Activated CD8-positive, alpha-beta memory T cell treated with anti-CD3 and anti-CD28 coated beads, Interleukin-2, amount 10 ng/mL, durations not matched to agents 7 days and 5 days (primary cell): ENCODE measurements around the gene RAB3IL1. TPM values are rescaled to one million over a fixed set of nuclear protein-coding genes. Genes with fewer than 3 reads are reported as not detected.
"Not testable (repeated sequence)": the region's sequence is repeated elsewhere in the genome, so short reads cannot be mapped to it uniquely, and the experiment has no call there.

Experiments used
- ATAC-seq: fragments of 150-1000 bp; cut with Tn5 transposase; one replicate; pipeline ENCODE4 v1.10.0; 2021; ENCODE audit warnings: moderate library complexity
- CTCF ChIA-PET: fragments of 350-600 bp; sonication (Branson Sonifier 250); formaldehyde crosslinking; loops from one replicate; lab custom pipeline; 2021; ENCODE audit warnings: antibody characterized with exemption; lab: Charles Lee
- DNase-seq: peaks from one replicate; pipeline ENCODE4 v3.0.0-alpha.2; 2020
- H3K27ac Mint-ChIP-seq: one replicate; pipeline ENCODE4 v1.8.0; 2021; ENCODE audit warnings: mild to moderate bottlenecking, mixed read lengths
- H3K27me3 Mint-ChIP-seq: one replicate; pipeline ENCODE4 v1.8.0; 2021; ENCODE audit warnings: mixed read lengths
- H3K36me3 Mint-ChIP-seq: one replicate; pipeline ENCODE4 v1.8.0; 2021; ENCODE audit warnings: mild to moderate bottlenecking, mixed read lengths
- H3K4me1 Mint-ChIP-seq: one replicate; pipeline ENCODE4 v1.8.0; 2021; ENCODE audit warnings: mixed read lengths
- H3K4me3 Mint-ChIP-seq: one replicate; pipeline ENCODE4 v1.8.0; 2021; ENCODE audit warnings: mild to moderate bottlenecking, moderate library complexity, mixed read lengths
- H3K9me3 Mint-ChIP-seq: one replicate; pipeline ENCODE4 v1.8.0; 2022; ENCODE audit warnings: low read depth, mixed read lengths
- total RNA-seq, 2 experiments: library from RNA; stranded (reverse); gene quantifications; one replicate each; pipeline ENCODE4 v1.2.3, GENCODE V29; 2021

Gene RAB3IL1
- not detected for total RNA-seq

- peaks cover 48% of the 10 kb centered on the region for H3K27me3 Mint-ChIP-seq
- CTCF ChIA-PET: no interaction called here
- peak within 1 kb of the TSS; percentile 46 for H3K4me3 Mint-ChIP-seq
- no peaks in the 10 kb centered on the region for H3K36me3 Mint-ChIP-seq
- ATAC-seq (peak; percentile 41), DNase-seq (no peak)
- peaks cover 5% of the 10 kb centered on the region for H3K4me1 Mint-ChIP-seq
- H3K27ac Mint-ChIP-seq: no peak within 1 kb of the TSS
- no peaks in the 10 kb centered on the region for H3K9me3 Mint-ChIP-seq
Measured at GRCh38 chr11:61917334-61918109, at the start of gene RAB3IL1. RAB3IL1 (minus strand) TSS chr11:61917566; CDS start chr11:61917367, 199 bp downstream.

- Mint-ChIP-seq H3K27ac (peak overlapping the region; percentile 84), H3K9me3 (no peaks in the 10 kb centered on the region), H3K4me3 (peak overlapping the region; percentile 88), H3K4me1 (peaks cover 54% of the 10 kb centered on the region), H3K27me3 (no peaks in the 10 kb centered on the region), H3K36me3 (peaks cover 31% of the 10 kb centered on the region)
- ATAC-seq: peak; percentile 11
- CTCF ChIA-PET: interaction anchor here (1.5 to 6.6 kb wide), 3 partner anchors 19 to 115 kb away, joined by 4 to 35 read pairs (median 9); no protein-coding TSS in a partner anchor
- DNase-seq: peak; percentile 66
Measured at GRCh38 chr11:61966734-61967115, 49.4 kb upstream of the RAB3IL1 start.

GRCh38 chr11:61964666-61965271, 47.4 kb upstream of the RAB3IL1 start:
- Mint-ChIP-seq H3K4me3 (peak overlapping the region; percentile 88), H3K36me3 (peaks cover 31% of the 10 kb centered on the region), H3K4me1 (peaks cover 41% of the 10 kb centered on the region)
- not testable (repeated sequence) for H3K9me3 Mint-ChIP-seq, H3K27ac Mint-ChIP-seq, H3K27me3 Mint-ChIP-seq, ATAC-seq
- peak; percentile 37 for DNase-seq
- CTCF ChIA-PET: interaction anchor here (1.0 to 6.6 kb wide), 6 partner anchors 15 to 167 kb away, joined by 3 to 35 read pairs (median 6); partner anchors contain the start of gene BEST1

- Mint-ChIP-seq H3K4me3 (no peak overlapping the region), H3K27me3 (no peaks in the 10 kb centered on the region), H3K36me3 (peaks cover 31% of the 10 kb centered on the region), H3K4me1 (peaks cover 39% of the 10 kb centered on the region), H3K9me3 (no peaks in the 10 kb centered on the region), H3K27ac (no peak overlapping the region)
- CTCF ChIA-PET: interaction anchor here (1.6 to 5.8 kb wide), 2 partner anchors 17 to 66 kb away, joined by 3 to 28 read pairs; no protein-coding TSS in a partner anchor
- DNase-seq: peak; percentile 36
- no peak for ATAC-seq
Measured at GRCh38 chr11:61964058-61964665, 46.8 kb upstream of the RAB3IL1 start.

GRCh38 chr11:61963282-61964057, 46.1 kb upstream of the RAB3IL1 start:
- no peak for ATAC-seq
- peak; percentile 31 for DNase-seq
- no peaks in the 10 kb centered on the region for H3K27me3 Mint-ChIP-seq
- H3K27ac Mint-ChIP-seq: peak overlapping the region; percentile 31
- no peak overlapping the region for H3K4me3 Mint-ChIP-seq
- H3K36me3 Mint-ChIP-seq: peaks cover 31% of the 10 kb centered on the region
- H3K9me3 Mint-ChIP-seq: no peaks in the 10 kb centered on the region
- peaks cover 34% of the 10 kb centered on the region for H3K4me1 Mint-ChIP-seq
- CTCF ChIA-PET: interaction anchor here (1.6 to 5.8 kb wide), 2 partner anchors 17 to 66 kb away, joined by 3 to 28 read pairs; no protein-coding TSS in a partner anchor

- no peaks in the 10 kb centered on the region for H3K9me3 Mint-ChIP-seq
- CTCF ChIA-PET: interaction anchor here (1.4 to 5.8 kb wide), 3 partner anchors 16 to 65 kb away, joined by 3 to 28 read pairs (median 4); no protein-coding TSS in a partner anchor
- no peaks in the 10 kb centered on the region for H3K27me3 Mint-ChIP-seq
- no peak for ATAC-seq
- H3K4me3 Mint-ChIP-seq: no peak overlapping the region
- no peak overlapping the region for H3K27ac Mint-ChIP-seq
- H3K4me1 Mint-ChIP-seq: peaks cover 30% of the 10 kb centered on the region
- peaks cover 31% of the 10 kb centered on the region for H3K36me3 Mint-ChIP-seq
- DNase-seq: no peak
Measured at GRCh38 chr11:61963016-61963281, 45.6 kb upstream of the RAB3IL1 start.

- Mint-ChIP-seq H3K4me3 (no peak overlapping the region), H3K36me3 (peaks cover 31% of the 10 kb centered on the region), H3K4me1 (peaks cover 30% of the 10 kb centered on the region), H3K9me3 (no peaks in the 10 kb centered on the region), H3K27ac (no peak overlapping the region), H3K27me3 (no peaks in the 10 kb centered on the region)
- no peak for DNase-seq
- no peak for ATAC-seq
- CTCF ChIA-PET: interaction anchor here (1.4 to 5.8 kb wide), 2 partner anchors 15 to 63 kb away, joined by 4 to 28 read pairs; no protein-coding TSS in a partner anchor
Measured at GRCh38 chr11:61962213-61963015, 45.0 kb upstream of the RAB3IL1 start.

- H3K36me3 Mint-ChIP-seq: peaks cover 29% of the 10 kb centered on the region
- ATAC-seq: no peak
- no peak overlapping the region for H3K27ac Mint-ChIP-seq
- no peak overlapping the region for H3K4me3 Mint-ChIP-seq
- no peaks in the 10 kb centered on the region for H3K9me3 Mint-ChIP-seq
- peaks cover 30% of the 10 kb centered on the region for H3K4me1 Mint-ChIP-seq
- no peaks in the 10 kb centered on the region for H3K27me3 Mint-ChIP-seq
- no peak for DNase-seq
- CTCF ChIA-PET: interaction anchor here (1.2 to 5.8 kb wide), 3 partner anchors 8 to 63 kb away, joined by 3 to 28 read pairs (median 4); no protein-coding TSS in a partner anchor
Measured at GRCh38 chr11:61961570-61962212, 44.3 kb upstream of the RAB3IL1 start.

- Mint-ChIP-seq H3K27me3 (peaks cover 10% of the 10 kb centered on the region), H3K36me3 (peaks cover 22% of the 10 kb centered on the region), H3K4me3 (no peak overlapping the region), H3K4me1 (peaks cover 30% of the 10 kb centered on the region), H3K9me3 (no peaks in the 10 kb centered on the region), H3K27ac (no peak overlapping the region)
- DNase-seq (no peak), ATAC-seq (no peak)
- CTCF ChIA-PET: interaction anchor here (1.0 to 5.8 kb wide), 4 partner anchors 9 to 121 kb away, joined by 3 to 28 read pairs (median 4); no protein-coding TSS in a partner anchor
Measured at GRCh38 chr11:61960532-61960931, 43.2 kb upstream of the RAB3IL1 start.

GRCh38 chr11:61959678-61960077, 42.3 kb upstream of the RAB3IL1 start:
- Mint-ChIP-seq H3K27me3 (peaks cover 16% of the 10 kb centered on the region), H3K4me1 (peaks cover 22% of the 10 kb centered on the region), H3K36me3 (peaks cover 14% of the 10 kb centered on the region), H3K4me3 (no peak overlapping the region), H3K27ac (no peak overlapping the region), H3K9me3 (no peaks in the 10 kb centered on the region)
- DNase-seq: no peak
- no peak for ATAC-seq
- CTCF ChIA-PET: interaction anchor here (1.4 to 5.8 kb wide), 2 partner anchors 13 to 122 kb away, joined by 5 to 28 read pairs; no protein-coding TSS in a partner anchor

GRCh38 chr11:61959114-61959513, 41.7 kb upstream of the RAB3IL1 start:
- Mint-ChIP-seq H3K27ac (no peak overlapping the region), H3K9me3 (no peaks in the 10 kb centered on the region), H3K36me3 (peaks cover 9% of the 10 kb centered on the region), H3K27me3 (peaks cover 22% of the 10 kb centered on the region), H3K4me1 (peaks cover 16% of the 10 kb centered on the region), H3K4me3 (no peak overlapping the region)
- no peak for ATAC-seq
- DNase-seq: peak; percentile 40
- CTCF ChIA-PET: interaction anchor here (1.4 to 5.8 kb wide), 2 partner anchors 12 to 123 kb away, joined by 5 to 28 read pairs; no protein-coding TSS in a partner anchor
